ENCODE measurements around the gene RFC2.

RFC2 gene

GRCh38 chr7:74185636-74186035 is 68.6 kb downstream of the RFC2 start:
- no peak for DNase-seq

GRCh38 chr7:74185016-74185415 is 69.2 kb downstream of the RFC2 start:
- no peak for DNase-seq

- DNase-seq, result no peak
Measured at GRCh38 chr7:74183653-74184450, 70.3 kb downstream of the RFC2 start.

DNA sequence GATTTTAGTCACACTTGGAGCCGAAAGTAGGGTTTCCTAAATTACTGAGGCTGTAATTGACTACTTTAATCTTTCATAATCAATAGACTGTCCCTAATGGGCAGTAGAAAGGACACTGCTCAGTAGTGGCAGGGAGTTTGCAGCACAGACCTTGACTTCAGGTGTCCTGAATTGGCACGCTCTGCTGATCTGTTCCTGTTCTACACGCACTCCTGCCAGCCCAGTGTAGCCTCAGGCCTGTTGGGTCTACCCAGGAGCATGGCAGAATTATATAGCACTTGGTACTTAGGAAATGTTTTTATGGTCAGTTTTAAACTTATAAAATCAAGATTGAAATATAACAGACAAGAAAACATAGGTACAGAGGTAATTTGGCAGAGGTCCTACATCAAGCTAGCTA is 71.1 kb downstream of the RFC2 start:
- DNase-seq, result no peak

GRCh38 chr7:74182453-74183090 is 71.6 kb downstream of the RFC2 start:
- DNase-seq, result no peak

DNA sequence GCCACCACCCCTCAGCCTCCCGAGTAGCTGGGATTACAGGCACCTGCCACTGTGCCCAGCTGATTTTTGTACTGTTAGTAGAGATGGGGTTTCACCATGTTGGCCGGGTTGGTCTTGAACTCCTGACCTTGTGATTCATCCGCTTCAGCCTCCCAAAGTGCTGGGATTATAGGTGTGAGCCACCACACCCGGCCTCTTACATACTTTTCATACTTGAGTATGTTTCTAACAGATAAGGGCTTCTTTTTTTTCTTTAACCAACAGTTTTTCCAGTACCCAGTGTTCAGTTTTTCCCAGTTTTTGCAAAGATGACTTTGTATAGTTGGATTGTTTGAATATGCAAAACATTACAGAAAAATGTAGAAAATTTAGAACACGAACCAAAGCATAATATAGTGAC is 72.4 kb downstream of the RFC2 start:
- no peak for DNase-seq
